HEK293 (cell line): ENCODE measurements around the gene ILDR1.
A peak's percentile ranks its signal among the peaks of the same experiment; 100 is the strongest.

Experiments used
- CTCF ChIA-PET: fragments of 350-600 bp; formaldehyde crosslinking; extraction: SDS; loops from one replicate; lab custom pipeline; 2021; ENCODE audit warnings: antibody characterized with exemption; lab: Yijun Ruan, JAX
- POLR2A ChIA-PET: fragments of 300-600 bp; formaldehyde crosslinking; extraction: SDS; loops from one replicate; lab custom pipeline; 2020; ENCODE audit warnings: antibody characterized with exemption, inconsistent platforms; lab: Yijun Ruan, JAX
- H3K27ac ChIP-seq: fragments of 200-500 bp; sonication (Bioruptor generic); 2 replicates; pipeline ENCODE4 v1.5.1; 2014; ENCODE audit warnings: low read depth, low read length, control low read depth, inconsistent platforms; ENCODE audit errors: extremely low read depth
- H3K36me3 ChIP-seq, 2 experiments: fragments of 200-500 bp in 1 of 2; sonication (Bioruptor generic) in 1 of 2; 1 replicate in 1 of 2; 2 replicates in 1 of 2; pipeline ENCODE4 v1.5.1; 2014 to 2017; ENCODE audit warnings: inconsistent platforms in 2 of 2, low read length in 2 of 2; ENCODE audit not compliant: control insufficient read depth in 2 of 2, insufficient read depth in 1 of 2
- H3K4me1 ChIP-seq: fragments of 200-500 bp; sonication (Bioruptor generic); 2 replicates; pipeline ENCODE4 v1.5.1; 2014; ENCODE audit warnings: mild to moderate bottlenecking, low read length, inconsistent platforms; ENCODE audit not compliant: control insufficient read depth, insufficient read depth
- H3K4me3 ChIP-seq: 2 replicates; pipeline ENCODE4 v1.5.1; 2011; ENCODE audit warnings: low read depth, mild to moderate bottlenecking, control low read depth, low read length, moderate library complexity
- H3K9me3 ChIP-seq: fragments of 200-500 bp; sonication (Bioruptor generic); 2 replicates; pipeline ENCODE4 v1.5.1; 2014; ENCODE audit warnings: low read depth, low read length, inconsistent platforms; ENCODE audit not compliant: control insufficient read depth, insufficient read depth
- ATF2 ChIP-seq: fragments of 450-650 bp; formaldehyde crosslinking; IDR thresholded peaks from 2 replicates; pipeline ENCODE4 v1.5.1; 2016; ENCODE audit warnings: missing biosample characterization, missing genetic modification characterization, low read depth
- EGR2 ChIP-seq: fragments of 450-650 bp; formaldehyde crosslinking; IDR thresholded peaks from 2 replicates; pipeline ENCODE4 v1.5.1; 2016; ENCODE audit warnings: low read depth, missing biosample characterization, missing genetic modification characterization
- GFI1B ChIP-seq: fragments of 450-650 bp; formaldehyde crosslinking; IDR thresholded peaks from 2 replicates; pipeline ENCODE4 v1.5.1; 2016; ENCODE audit warnings: missing biosample characterization, missing genetic modification characterization
- GLI2 ChIP-seq: fragments of 450-650 bp; formaldehyde crosslinking; IDR thresholded peaks from 2 replicates; pipeline ENCODE4; 2017; ENCODE audit warnings: missing biosample characterization, missing genetic modification characterization, low read depth, borderline replicate concordance
- GLIS1 ChIP-seq: fragments of 450-650 bp; formaldehyde crosslinking; IDR thresholded peaks from 2 replicates; pipeline ENCODE4 v1.5.1; 2016; ENCODE audit warnings: missing biosample characterization, missing genetic modification characterization
- GLIS2 ChIP-seq: fragments of 450-650 bp; formaldehyde crosslinking; IDR thresholded peaks from 2 replicates; pipeline ENCODE4 v1.5.1; 2016; ENCODE audit warnings: missing biosample characterization, missing genetic modification characterization
- KLF16 ChIP-seq: fragments of 450-650 bp; formaldehyde crosslinking; IDR thresholded peaks from 2 replicates; pipeline ENCODE4 v1.5.1; 2017; ENCODE audit warnings: missing biosample characterization, missing genetic modification characterization
- PRDM10 ChIP-seq: fragments of 450-650 bp; formaldehyde crosslinking; IDR thresholded peaks from 2 replicates; pipeline ENCODE4 v1.5.1; 2016; ENCODE audit warnings: missing biosample characterization, missing genetic modification characterization
- SP3 ChIP-seq: fragments of 450-650 bp; formaldehyde crosslinking; IDR thresholded peaks from 2 replicates; pipeline ENCODE4 v1.5.1; 2016; ENCODE audit warnings: missing biosample characterization, missing genetic modification characterization
- TSHZ1 ChIP-seq: fragments of 450-650 bp; formaldehyde crosslinking; IDR thresholded peaks from 2 replicates; pipeline ENCODE4 v1.5.1; 2016; ENCODE audit warnings: missing biosample characterization, missing genetic modification characterization, borderline replicate concordance
- ZBTB17 ChIP-seq: fragments of 450-650 bp; formaldehyde crosslinking; IDR thresholded peaks from 2 replicates; pipeline ENCODE4 v1.5.1; 2016; ENCODE audit warnings: missing biosample characterization, missing genetic modification characterization
- ZBTB20 ChIP-seq: fragments of 450-650 bp; formaldehyde crosslinking; IDR thresholded peaks from 2 replicates; pipeline ENCODE4 v1.5.1; 2016; ENCODE audit warnings: missing biosample characterization, missing genetic modification characterization
- ZBTB26 ChIP-seq: fragments of 450-650 bp; formaldehyde crosslinking; optimal IDR thresholded peaks from 2 replicates; pipeline ENCODE3; 2016; ENCODE audit warnings: missing biosample characterization, mild to moderate bottlenecking, missing genetic modification characterization
- ZBTB49 ChIP-seq: fragments of 450-650 bp; formaldehyde crosslinking; IDR thresholded peaks from 2 replicates; pipeline ENCODE4 v1.5.1; 2016; ENCODE audit warnings: missing biosample characterization, missing genetic modification characterization, low read depth
- ZBTB8A ChIP-seq: fragments of 450-650 bp; formaldehyde crosslinking; IDR thresholded peaks from 2 replicates; pipeline ENCODE4 v1.5.1; 2016; ENCODE audit warnings: missing biosample characterization, missing genetic modification characterization
- ZIC2 ChIP-seq: fragments of 450-650 bp; formaldehyde crosslinking; IDR thresholded peaks from 2 replicates; pipeline ENCODE4 v1.5.1; 2016; ENCODE audit warnings: missing biosample characterization, missing genetic modification characterization
- ZNF214 ChIP-seq: fragments of 450-650 bp; formaldehyde crosslinking; IDR thresholded peaks from 2 replicates; pipeline ENCODE4 v1.5.1; 2017; ENCODE audit warnings: missing biosample characterization, mild to moderate bottlenecking, missing genetic modification characterization, borderline replicate concordance
- ZNF248 ChIP-seq: fragments of 450-650 bp; formaldehyde crosslinking; IDR thresholded peaks from 2 replicates; pipeline ENCODE4 v1.5.1; 2017; ENCODE audit warnings: missing biosample characterization, missing genetic modification characterization
- ZNF311 ChIP-seq: fragments of 450-650 bp; formaldehyde crosslinking; IDR thresholded peaks from 2 replicates; pipeline ENCODE4 v1.5.1; 2017; ENCODE audit warnings: missing biosample characterization, missing genetic modification characterization, borderline replicate concordance
- ZNF548 ChIP-seq: fragments of 450-650 bp; formaldehyde crosslinking; IDR thresholded peaks from 2 replicates; pipeline ENCODE4 v1.5.1; 2016; ENCODE audit warnings: missing biosample characterization, missing genetic modification characterization
- ZNF600 ChIP-seq: fragments of 450-650 bp; formaldehyde crosslinking; IDR thresholded peaks from 2 replicates; pipeline ENCODE4 v1.5.1; 2016; ENCODE audit warnings: missing biosample characterization, missing genetic modification characterization
- ZNF610 ChIP-seq: fragments of 450-650 bp; formaldehyde crosslinking; IDR thresholded peaks from 2 replicates; pipeline ENCODE4 v1.5.1; 2016; ENCODE audit warnings: missing biosample characterization, missing genetic modification characterization, borderline replicate concordance
- ZNF623 ChIP-seq: fragments of 450-650 bp; formaldehyde crosslinking; IDR thresholded peaks from 2 replicates; pipeline ENCODE4 v1.5.1; 2016; ENCODE audit warnings: missing biosample characterization, missing genetic modification characterization
- ZSCAN30 ChIP-seq: fragments of 450-650 bp; IDR thresholded peaks from 2 replicates; pipeline ENCODE4 v1.5.1; 2018; ENCODE audit warnings: missing biosample characterization, mild to moderate bottlenecking, missing genetic modification characterization, moderate library complexity

ILDR1 gene

DNA sequence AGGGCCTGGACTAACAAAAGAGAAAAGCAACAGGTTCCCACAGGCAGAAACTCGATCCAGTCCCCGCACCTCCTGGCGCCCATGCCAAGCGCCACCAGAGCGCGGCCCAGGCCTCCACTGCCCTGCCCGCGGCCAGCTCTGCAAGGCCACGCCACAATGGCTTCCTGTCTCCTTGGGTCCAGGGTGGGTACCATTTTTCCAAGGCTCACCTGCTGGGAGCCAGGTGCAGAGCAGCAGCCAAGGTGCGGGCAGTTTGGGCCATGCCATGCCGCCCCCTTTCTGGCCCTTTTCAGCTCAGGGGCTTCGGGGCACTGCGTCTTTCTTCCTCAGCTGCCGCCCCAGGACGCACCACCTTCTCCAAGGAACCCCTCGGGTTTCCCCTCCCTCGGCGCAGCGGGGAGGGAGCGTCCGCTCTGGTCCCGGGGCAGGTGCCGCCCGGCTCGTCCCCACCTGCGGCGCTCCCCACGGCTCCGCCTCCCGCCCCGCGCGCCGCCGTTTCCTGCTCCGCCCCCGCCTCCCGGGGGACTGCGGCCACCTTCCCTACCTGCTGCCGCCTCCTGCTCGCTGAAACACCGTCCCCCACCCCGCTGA, at the start of gene ILDR1:
Gene ILDR1 (minus strand): TSS at position 437 of the 591 bp plus-strand sequence. CDS start 170 bp downstream, at position 267.
- no peak within 1 kb of the TSS for H3K27ac ChIP-seq
- ChIA-PET CTCF (no interaction called here), POLR2A (no interaction called here)
- no peaks in the 10 kb centered on the region for H3K4me1 ChIP-seq
- H3K36me3 ChIP-seq = no peaks in the 10 kb centered on the region
- H3K4me3 ChIP-seq = peak within 1 kb of the TSS; percentile 24
- H3K9me3 ChIP-seq = no peaks in the 10 kb centered on the region
- TF ChIP-seq ZNF623 (no peak), GLI2 (tag by site-specific recombination) (no peak), ZNF248 (tag by site-specific recombination) (no peak), TSHZ1 (tag by site-specific recombination) (no peak), GLIS1 (tag by site-specific recombination) (peak; percentile 69), ZBTB8A (tag by site-specific recombination) (no peak), GFI1B (tag by site-specific recombination) (no peak), ZBTB26 (peak; percentile 46), ZSCAN30 (0 out of 2 replicates have a peak, but pooled peaks have one; percentile 52), ZNF311 (no peak), ZNF610 (tag by site-specific recombination) (peak; percentile 88; the same call in 1 of the 2 replicates), ZNF548 (tag by site-specific recombination) (no peak), PRDM10 (tag by site-specific recombination) (no peak), SP3 (tag by site-specific recombination) (peak; percentile 53), ZIC2 (tag by site-specific recombination) (peak; percentile 67), ZNF214 (tag by site-specific recombination) (no peak), ATF2 (tag by site-specific recombination) (no peak), ZBTB17 (tag by site-specific recombination) (no peak), KLF16 (tag by site-specific recombination) (no peak), GLIS2 (tag by site-specific recombination) (peak; percentile 43; the same call in 1 of the 2 replicates), ZBTB49 (tag by site-specific recombination) (no peak), EGR2 (tag by site-specific recombination) (peak; percentile 26; the same call in 1 of the 2 replicates), ZNF600 (tag by site-specific recombination) (no peak), ZBTB20 (no peak)
